HepG2 (cell line): ENCODE results near the gene DNALI1. TPM values are rescaled to one million over a fixed set of nuclear protein-coding genes. Genes with fewer than 3 reads are reported as not detected.
A peak's percentile ranks its signal among the peaks of the same experiment; 100 is the strongest.

ENCODE experiments used
- CCAR2 ChIP-seq: fragments of 200-400 bp; formaldehyde crosslinking; optimal IDR thresholded peaks from 2 replicates; pipeline ENCODE3; 2018; ENCODE audit warnings: low read depth, mild to moderate bottlenecking, low read length, moderate library complexity
- CEBPG ChIP-seq: IDR thresholded peaks from 2 replicates; pipeline ENCODE4 v1.6.1; 2016
- DDIT3 ChIP-seq: sonication (generic); formaldehyde crosslinking; IDR thresholded peaks from 2 replicates; pipeline ENCODE4 v1.4.0; 2020; ENCODE audit warnings: mild to moderate bottlenecking, missing genetic modification reagents
- DNMT1 ChIP-seq: sonication (generic); formaldehyde crosslinking; IDR thresholded peaks from 2 replicates; pipeline ENCODE4 v1.5.1; 2020; ENCODE audit warnings: mild to moderate bottlenecking, missing genetic modification reagents
- IRF9 ChIP-seq: sonication (generic); formaldehyde crosslinking; IDR thresholded peaks from 2 replicates; pipeline ENCODE4 v1.8.0; 2022; ENCODE audit warnings: missing genetic modification reagents, mild to moderate bottlenecking, borderline replicate concordance
- MTA1 ChIP-seq: sonication (generic); formaldehyde crosslinking; IDR thresholded peaks from 2 replicates; pipeline ENCODE4 v1.4.0; 2020; ENCODE audit warnings: missing genetic modification reagents, mild to moderate bottlenecking, borderline replicate concordance
- MTF1 ChIP-seq: sonication (generic); formaldehyde crosslinking; IDR thresholded peaks from 2 replicates; pipeline ENCODE4 v1.5.0; 2020; ENCODE audit warnings: missing genetic modification reagents
- NCOA1 ChIP-seq: sonication (generic); formaldehyde crosslinking; IDR thresholded peaks from 2 replicates; pipeline ENCODE4 v1.9.0; 2021; ENCODE audit warnings: missing genetic modification reagents
- NR0B2 ChIP-seq: sonication (generic); formaldehyde crosslinking; IDR thresholded peaks from 2 replicates; pipeline ENCODE4 v1.4.0; 2020; ENCODE audit warnings: mild to moderate bottlenecking, missing genetic modification reagents
- NR2F2 ChIP-seq: IDR thresholded peaks from 2 replicates; pipeline ENCODE4 v1.6.1; 2012; ENCODE audit warnings: low read depth, inconsistent platforms, borderline replicate concordance
- PPARG ChIP-seq: conservative IDR thresholded peaks from 2 replicates; pipeline ENCODE4 v1.6.1; 2016; ENCODE audit warnings: missing biosample characterization, missing genetic modification reagents
- RAD21 ChIP-seq: fragments of 450-650 bp; formaldehyde crosslinking; IDR thresholded peaks from 2 replicates; pipeline ENCODE4 v1.5.0; 2020; ENCODE audit warnings: mild to moderate bottlenecking
- RBM22 ChIP-seq: fragments of 200-400 bp; formaldehyde crosslinking; optimal IDR thresholded peaks from 2 replicates; pipeline ENCODE3; 2017; ENCODE audit warnings: mild to moderate bottlenecking, low read length, moderate library complexity
- SALL1 ChIP-seq: sonication (generic); formaldehyde crosslinking; IDR thresholded peaks from 2 replicates; pipeline ENCODE4 v1.8.0; 2022; ENCODE audit warnings: mild to moderate bottlenecking, missing genetic modification reagents
- SIX1 ChIP-seq: sonication (generic); formaldehyde crosslinking; IDR thresholded peaks from 2 replicates; pipeline ENCODE4 v1.4.0; 2020; ENCODE audit warnings: missing genetic modification reagents, borderline replicate concordance
- SOX5 ChIP-seq: IDR thresholded peaks from 2 replicates; pipeline ENCODE4 v1.6.1; 2016; ENCODE audit warnings: borderline replicate concordance
- TBL1XR1 ChIP-seq: fragments of 150-350 bp; IDR thresholded peaks from 2 replicates; pipeline ENCODE4 v1.6.1; 2014; ENCODE audit warnings: borderline replicate concordance, low read length; ENCODE audit not compliant: partially characterized antibody
- ZNF20 ChIP-seq: sonication (generic); formaldehyde crosslinking; IDR thresholded peaks from 2 replicates; pipeline ENCODE4 v1.4.0; 2020; ENCODE audit warnings: mild to moderate bottlenecking, moderate library complexity, missing genetic modification reagents
- ZNF230 ChIP-seq: sonication (generic); formaldehyde crosslinking; IDR thresholded peaks from 2 replicates; pipeline ENCODE4 v1.4.0; 2020; ENCODE audit warnings: mild to moderate bottlenecking, missing genetic modification reagents
- ZNF260 ChIP-seq: sonication (generic); formaldehyde crosslinking; IDR thresholded peaks from 2 replicates; pipeline ENCODE4 v1.4.0; 2020; ENCODE audit warnings: missing genetic modification reagents, low read depth, mild to moderate bottlenecking, borderline replicate concordance
- ZNF281 ChIP-seq: sonication (generic); formaldehyde crosslinking; IDR thresholded peaks from 2 replicates; pipeline ENCODE4 v1.4.0; 2020; ENCODE audit warnings: missing genetic modification reagents, borderline replicate concordance
- ZNF543 ChIP-seq: sonication (generic); formaldehyde crosslinking; IDR thresholded peaks from 2 replicates; pipeline ENCODE4 v1.4.0; 2020; ENCODE audit warnings: mild to moderate bottlenecking, missing genetic modification reagents
- ZNF589 ChIP-seq: sonication (generic); formaldehyde crosslinking; conservative IDR thresholded peaks from 2 replicates; pipeline ENCODE4 v1.8.0; 2022; ENCODE audit warnings: mild to moderate bottlenecking, moderate library complexity, missing genetic modification reagents
- ZNF75D ChIP-seq: sonication (generic); formaldehyde crosslinking; IDR thresholded peaks from 2 replicates; pipeline ENCODE4 v1.8.1; 2023; ENCODE audit warnings: missing genetic modification reagents, mild to moderate bottlenecking, borderline replicate concordance
- ZNF83 ChIP-seq: sonication (generic); formaldehyde crosslinking; IDR thresholded peaks from 2 replicates; pipeline ENCODE4 v1.4.0; 2020; ENCODE audit warnings: missing genetic modification reagents, mild to moderate bottlenecking, borderline replicate concordance
- ZNF878 ChIP-seq: sonication (generic); formaldehyde crosslinking; IDR thresholded peaks from 2 replicates; pipeline ENCODE4 v1.8.1; 2023; ENCODE audit warnings: mild to moderate bottlenecking, missing genetic modification reagents, moderate library complexity
- ZNF891 ChIP-seq: sonication (generic); formaldehyde crosslinking; IDR thresholded peaks from 2 replicates; pipeline ENCODE4 v1.5.0; 2020; ENCODE audit warnings: mild to moderate bottlenecking, missing genetic modification reagents
- polyA plus RNA-seq, 8 experiments: library from polyadenylated mRNA; depleted of rRNA in 3 of 8; stranded (reverse) in 7 of 8; unstranded in 1 of 8; fragments of >200 nt; fragmentation: Illumina TruSeq in 4 of 8; extraction: Trizol in 4 of 8; gene quantifications; 2 replicates each; pipeline versions ENCODE4 v1.2.1 to v1.2.3, GENCODE V29; 2011 to 2016; ENCODE audit warnings: low read depth in 4 of 8, missing spikeins in 1 of 8, mixed read lengths in 1 of 8; ENCODE audit not compliant: insufficient read depth in 1 of 8
- total RNA-seq, 5 experiments: library from RNA; depleted of rRNA; stranded (reverse); fragments of >200 nt; fragmentation: Illumina TruSeq; extraction: Trizol; gene quantifications; 2 replicates each; pipeline ENCODE4 v1.2.3, GENCODE V29; 2016; ENCODE audit warnings: low read depth in 1 of 5

Gene DNALI1
- total and polyA plus RNA-seq, 2 of the 13 experiments (the other 11 are each of a cell fraction or from before 2014, with no cell fraction given), result 0.42 to 0.70 TPM

GRCh38 chr1:37553927-37554808 lies 2.6 kb upstream of the DNALI1 start, which contains the start of gene SNIP1 (continued):
- TF ChIP-seq NR2F2, result no peak
- no peak for TF ChIP-seq ZNF878 (CRISPR knock-in tag)
- TF ChIP-seq ZNF543 (CRISPR knock-in tag), result no peak
- TF ChIP-seq MTF1 (CRISPR knock-in tag), result no peak; the same call in 1 of the 2 replicates
- TF ChIP-seq IRF9 (CRISPR knock-in tag), result peak; percentile 54; the same call in 1 of the 2 replicates
- TF ChIP-seq DDIT3 (CRISPR knock-in tag), result no peak
- no peak for TF ChIP-seq ZNF75D
- TF ChIP-seq ZNF260 (CRISPR knock-in tag), result no peak
- TF ChIP-seq NR0B2 (CRISPR knock-in tag), result no peak
- no peak for TF ChIP-seq CEBPG (CRISPR knock-in tag)
- no peak for TF ChIP-seq CCAR2
- TF ChIP-seq ZNF230 (CRISPR knock-in tag), result no peak
- TF ChIP-seq SOX5, result no peak
- peak; percentile 71; the same call in 1 of the 2 replicates for TF ChIP-seq SIX1 (CRISPR knock-in tag)
- no peak; the same call in 1 of the 2 replicates for TF ChIP-seq RAD21 (CRISPR knock-in tag)
- 0 out of 2 replicates have a peak, but pooled peaks have one; percentile 26 for TF ChIP-seq ZNF891 (CRISPR knock-in tag)
- TF ChIP-seq NCOA1 (CRISPR knock-in tag), result no peak
- TF ChIP-seq RBM22, result no peak
- peak; percentile 38 for TF ChIP-seq TBL1XR1
- peak; percentile 59; the same call in 1 of the 2 replicates for TF ChIP-seq SALL1
- TF ChIP-seq ZNF589 (CRISPR knock-in tag), result no peak; the same call in 1 of the 2 replicates
- TF ChIP-seq PPARG, result no peak
- TF ChIP-seq ZNF281 (CRISPR knock-in tag), result no peak
- TF ChIP-seq MTA1 (CRISPR knock-in tag), result peak; percentile 28; the same call in 1 of the 2 replicates
- TF ChIP-seq ZNF20, result peak; percentile 77
- no peak for TF ChIP-seq DNMT1
- no peak for TF ChIP-seq ZNF83 (CRISPR knock-in tag)
